NCI-H1436 treated with DMSO at 0.1 percent for 48 hours (cell line): Measurements from ENCODE around the gene CDC42EP3.

Experiments
- DNase-seq: peaks from one replicate; lab custom pipeline; 2025; lab: John Stamatoyannopoulos, UW

The CDC42EP3 gene

GRCh38 chr2:37671009-37671815, at the start of gene CDC42EP3:
Gene CDC42EP3 (minus strand): TSS chr2:37671642. CDS start chr2:37646587, 25,055 bp downstream.
- DNase-seq, result no peak

DNA sequence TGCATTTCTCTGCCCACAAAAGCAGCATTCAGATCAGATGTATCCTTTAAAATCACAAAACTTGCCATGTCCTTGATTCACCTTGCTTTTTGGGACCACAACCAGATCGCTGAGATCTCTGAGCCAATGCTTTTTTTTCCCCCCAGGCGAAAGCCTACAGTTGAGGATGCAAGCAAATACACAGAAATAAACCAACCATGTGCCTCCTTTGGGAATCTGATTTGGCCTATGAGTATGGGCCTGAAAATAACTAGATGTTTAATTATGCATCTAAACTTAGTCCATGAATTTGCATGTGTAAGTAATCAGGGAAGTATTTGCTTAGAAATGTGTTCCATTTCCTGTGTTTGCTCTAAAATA, 49.7 kb upstream of the CDC42EP3 start:
- DNase-seq, result no peak

DNA sequence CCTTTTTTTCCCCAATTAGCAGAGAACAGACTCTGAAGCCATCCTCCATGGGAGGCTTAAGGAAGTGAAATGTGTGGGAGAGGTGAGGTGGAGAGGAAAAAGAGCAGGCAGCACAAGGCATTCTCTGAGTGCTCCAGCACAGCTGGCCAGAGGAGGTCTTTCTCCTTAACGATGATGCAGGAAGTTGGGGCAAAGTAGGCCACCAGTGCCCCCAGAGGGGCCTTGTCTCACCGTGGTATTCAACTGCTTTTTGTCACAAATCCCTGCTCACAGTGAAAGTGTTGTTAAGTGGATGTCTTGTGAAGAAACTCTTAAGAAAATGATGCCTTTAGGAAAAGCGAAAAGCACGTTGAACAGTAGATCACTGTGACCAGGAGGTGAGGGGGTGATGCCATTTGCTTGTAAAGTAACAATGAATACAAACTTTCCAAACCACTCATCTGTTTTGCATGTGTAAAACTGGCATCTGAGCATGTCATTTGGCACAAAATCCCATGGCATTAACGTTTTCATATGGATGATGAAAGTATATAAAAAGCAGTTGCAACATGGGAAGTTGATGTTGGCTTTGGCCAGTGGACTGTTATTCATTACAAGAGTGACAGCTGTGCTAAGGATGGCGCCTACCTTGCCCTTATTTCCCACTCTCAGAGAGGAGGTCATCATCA, 49.2 kb upstream of the CDC42EP3 start:
- DNase-seq, result no peak

DNA sequence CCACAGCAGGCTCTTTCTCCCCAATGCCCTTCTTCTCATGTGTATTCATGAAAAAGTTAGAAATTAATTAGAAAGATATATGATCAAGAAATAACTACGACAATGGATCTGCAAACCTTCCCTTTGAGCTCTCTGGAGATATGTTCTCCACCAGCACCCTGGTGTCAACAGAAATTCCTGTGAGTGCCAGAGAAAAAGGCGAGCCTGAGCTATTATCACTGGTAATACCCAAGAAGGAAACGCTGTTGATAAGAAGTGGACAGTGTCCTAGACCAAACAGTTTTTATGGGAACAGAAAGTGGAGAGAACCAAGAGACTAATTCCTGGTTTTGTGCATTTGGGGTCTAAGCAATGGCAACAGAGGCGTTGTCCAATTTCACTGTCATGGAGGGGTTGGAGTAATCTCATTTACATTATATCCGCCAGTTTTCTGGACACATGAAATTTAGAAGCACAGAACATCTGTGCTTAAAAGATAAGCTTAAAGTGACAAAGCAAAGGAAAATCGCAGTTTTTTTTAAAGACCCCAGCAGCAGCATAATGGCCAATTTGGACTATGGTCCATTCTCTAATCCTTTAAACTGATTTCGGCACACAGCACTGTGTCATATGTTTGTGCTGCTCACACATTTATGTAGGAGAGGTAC, 47.2 kb upstream of the CDC42EP3 start:
- DNase-seq, result no peak

DNA sequence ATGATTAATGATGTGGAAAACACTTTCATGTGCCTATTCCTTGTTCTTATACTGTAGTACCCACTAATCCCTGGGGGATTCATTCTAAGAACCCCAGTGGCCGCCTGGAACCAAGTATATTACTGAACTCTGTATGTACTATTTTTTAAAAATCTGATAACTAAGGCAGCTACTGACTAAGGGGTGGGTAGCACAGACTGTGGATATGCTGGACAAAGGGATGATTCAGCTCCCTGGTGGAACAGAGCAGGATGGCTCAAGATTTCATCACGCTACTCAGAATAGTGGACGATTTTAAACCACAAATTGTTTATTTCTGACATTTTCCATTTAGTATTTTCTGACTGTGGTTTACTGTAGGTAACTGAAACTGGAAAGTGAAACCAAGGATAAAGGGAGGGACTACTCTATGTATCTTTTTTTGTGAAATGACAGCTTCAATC, 41.8 kb upstream of the CDC42EP3 start:
- no peak for DNase-seq

DNA sequence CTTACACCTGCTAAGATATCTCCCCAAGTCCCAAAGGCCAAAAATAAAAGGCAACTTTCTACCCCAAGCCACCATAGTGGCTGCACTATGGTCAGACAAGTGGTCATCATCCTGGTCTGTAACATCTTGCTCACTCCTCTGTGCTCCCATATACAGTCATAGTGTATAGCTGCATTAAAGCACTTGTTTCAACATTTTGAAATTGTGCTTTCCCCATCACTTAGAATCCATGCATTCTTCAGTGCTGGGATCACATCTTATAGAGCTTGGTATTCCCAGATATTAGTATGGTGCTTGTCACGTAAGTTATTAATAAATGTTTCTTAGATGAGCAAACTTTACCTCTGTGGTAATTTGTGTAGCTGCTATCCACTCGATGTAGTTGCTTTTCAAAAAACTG, 40.4 kb upstream of the CDC42EP3 start:
- no peak for DNase-seq

DNA sequence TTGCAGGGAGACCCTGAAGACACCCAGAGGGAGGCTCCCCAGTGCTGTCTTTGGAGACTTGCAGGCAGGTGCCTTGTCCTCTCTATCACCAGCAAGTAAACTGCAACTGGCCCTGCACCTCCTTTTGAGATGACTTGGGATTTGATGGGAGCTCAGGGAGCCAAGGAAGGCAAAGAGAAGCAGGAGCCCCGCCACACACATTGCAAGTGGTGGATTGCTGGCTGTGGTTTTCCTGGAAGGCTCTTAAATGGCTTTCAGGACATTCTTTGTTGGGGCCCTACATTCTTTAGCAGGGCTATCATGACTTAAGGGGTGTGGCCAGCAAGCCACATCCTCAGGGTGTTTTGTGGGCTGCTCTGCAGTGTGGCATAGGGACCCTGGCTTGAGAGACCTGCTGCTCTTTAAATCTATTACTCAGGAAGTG, 39.9 kb upstream of the CDC42EP3 start:
- DNase-seq, result no peak

- no peak for DNase-seq
Observed at GRCh38 chr2:37709111-37709510, 37.7 kb upstream of the CDC42EP3 start.

DNA sequence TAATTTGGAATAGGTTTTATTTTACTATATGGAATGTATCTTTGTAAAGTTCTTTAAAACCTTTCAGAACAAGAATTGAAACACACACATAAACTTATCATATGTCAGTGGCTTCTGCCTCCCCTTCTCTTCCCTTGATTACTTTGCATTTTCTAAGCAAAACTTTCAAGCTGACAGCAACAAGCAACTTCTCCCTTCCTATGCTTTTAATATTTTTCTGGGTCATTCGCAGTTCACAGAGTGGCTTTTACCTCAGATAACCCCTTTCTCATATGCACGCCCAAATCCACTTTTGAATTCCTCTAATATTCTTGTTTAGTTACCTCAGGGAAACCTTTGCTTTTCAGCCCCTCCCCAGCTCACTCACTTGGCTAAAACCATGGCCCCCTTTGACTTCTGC, 36.7 kb upstream of the CDC42EP3 start:
- no peak for DNase-seq

- no peak for DNase-seq
Observed at GRCh38 chr2:37707393-37707792, 36.0 kb upstream of the CDC42EP3 start.

DNA sequence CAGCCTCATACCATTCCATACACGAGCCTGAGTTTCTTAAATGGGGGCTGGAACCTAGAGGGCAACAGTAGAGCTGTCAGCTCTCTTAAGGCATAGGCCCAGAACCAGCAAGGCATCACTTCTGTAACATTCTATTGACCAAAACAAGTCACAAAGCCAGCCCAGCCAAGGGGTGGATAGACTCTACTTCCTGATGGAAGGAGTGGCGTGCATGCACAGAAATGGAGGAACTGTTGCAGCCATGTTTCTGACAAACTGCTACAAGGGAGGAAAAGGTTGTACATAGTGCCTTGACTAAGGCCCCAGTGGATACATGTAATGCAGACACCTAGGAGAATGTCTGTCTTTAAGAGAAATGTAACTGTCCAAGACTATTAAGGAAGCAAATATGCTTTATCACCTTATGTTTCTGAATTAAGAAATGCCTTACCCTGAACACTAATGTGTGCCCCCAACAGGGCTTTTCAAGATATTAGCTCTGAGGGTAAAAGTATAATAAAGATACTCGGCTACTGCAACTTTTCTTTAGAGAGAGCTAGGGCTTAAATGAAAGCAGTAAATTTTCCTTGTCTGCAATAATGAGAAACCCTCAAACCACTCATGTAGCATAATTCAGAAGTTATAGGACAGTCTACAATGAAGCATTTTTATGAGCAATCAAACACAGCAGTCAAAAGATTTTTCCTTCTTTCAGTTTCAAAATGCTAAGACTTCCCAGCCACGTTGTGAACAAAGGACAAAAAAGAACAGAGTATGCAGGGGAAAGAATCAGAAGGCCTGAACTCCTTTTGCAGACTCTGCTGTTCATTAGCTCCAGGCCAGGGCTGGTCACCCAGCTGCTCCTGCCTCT, 35.1 kb upstream of the CDC42EP3 start:
- no peak for DNase-seq

DNA sequence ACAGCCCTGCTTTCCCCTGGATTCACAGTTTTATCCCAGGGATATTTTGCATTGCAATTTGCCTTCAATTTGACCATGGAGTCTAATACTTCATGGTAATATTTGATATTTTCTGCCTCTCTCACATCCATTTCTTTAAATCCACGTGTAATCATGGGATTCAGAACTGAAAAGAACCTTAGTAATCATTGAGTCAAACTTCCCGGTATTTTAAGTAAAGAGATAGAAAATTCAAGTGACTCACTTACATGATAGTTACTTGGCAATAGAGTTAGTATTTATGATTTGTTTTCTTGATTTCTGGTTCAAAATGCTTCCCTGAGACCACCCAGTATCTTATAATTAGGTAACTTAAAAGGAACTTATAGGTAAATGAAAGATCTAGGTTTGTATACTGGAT, 33.7 kb upstream of the CDC42EP3 start:
- DNase-seq, result no peak

- DNase-seq, result no peak
Observed at GRCh38 chr2:37698931-37699481, 27.6 kb upstream of the CDC42EP3 start.

DNA sequence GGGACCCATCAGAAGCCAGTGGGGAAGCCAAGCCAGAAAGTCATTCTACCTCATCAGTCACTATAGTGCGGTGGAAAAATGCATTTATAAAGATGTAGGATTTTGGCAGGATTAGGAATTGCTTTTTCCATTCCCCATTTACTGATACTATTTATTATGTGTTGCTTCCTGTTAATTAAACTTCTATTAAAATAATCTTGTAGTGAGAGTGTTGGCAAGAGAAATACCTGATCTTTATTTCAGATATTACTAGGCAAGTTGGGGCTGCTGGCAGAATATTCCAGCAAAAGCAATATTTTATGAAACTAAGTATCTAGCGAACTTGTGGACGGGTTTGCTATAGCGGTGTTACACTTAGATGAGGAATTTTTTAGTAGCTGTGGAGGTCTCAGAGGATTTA, 23.9 kb upstream of the CDC42EP3 start:
- DNase-seq, result no peak

DNA sequence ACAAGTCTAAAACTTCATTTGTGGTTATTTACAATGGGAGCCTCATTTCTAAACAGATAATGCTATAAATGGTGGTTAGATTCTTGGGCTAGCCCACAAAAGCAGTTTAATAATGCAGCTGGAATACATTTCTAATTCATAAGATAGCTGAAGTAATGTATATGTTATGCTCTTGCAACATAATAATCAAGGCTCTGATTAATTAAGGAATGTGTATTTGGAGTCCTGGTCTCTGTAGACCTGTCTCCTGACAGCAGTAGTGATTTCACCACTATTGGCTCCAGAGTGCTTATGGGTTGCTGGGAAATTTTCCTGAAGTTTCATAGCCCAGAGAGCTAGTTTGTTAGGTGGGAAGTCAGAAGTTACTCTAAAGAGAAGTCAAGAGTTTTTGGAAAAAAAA, 21.3 kb upstream of the CDC42EP3 start:
- no peak for DNase-seq

DNA sequence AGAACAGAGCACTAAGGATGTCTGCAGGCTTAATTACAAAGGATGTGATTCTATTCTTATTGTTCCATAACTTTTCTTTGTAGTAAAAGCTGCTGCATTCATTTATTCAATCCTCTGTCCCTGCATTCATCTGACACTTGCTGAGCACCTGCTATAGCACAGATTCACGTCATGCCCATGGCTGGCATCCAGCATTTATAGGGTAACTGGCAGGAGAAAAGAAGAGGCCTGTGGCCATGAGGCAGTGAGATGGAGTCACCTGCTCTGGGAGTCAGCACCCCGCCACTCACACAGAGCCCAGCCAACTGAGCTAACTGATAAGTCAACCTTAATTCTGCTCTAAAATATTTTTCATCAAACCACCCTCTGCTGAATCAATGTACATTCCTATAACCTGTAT, 18.3 kb upstream of the CDC42EP3 start:
- no peak for DNase-seq

- DNase-seq, result no peak
Observed at GRCh38 chr2:37688771-37689468, 17.5 kb upstream of the CDC42EP3 start.

- no peak for DNase-seq
Observed at GRCh38 chr2:37686792-37687526, 15.5 kb upstream of the CDC42EP3 start.

DNA sequence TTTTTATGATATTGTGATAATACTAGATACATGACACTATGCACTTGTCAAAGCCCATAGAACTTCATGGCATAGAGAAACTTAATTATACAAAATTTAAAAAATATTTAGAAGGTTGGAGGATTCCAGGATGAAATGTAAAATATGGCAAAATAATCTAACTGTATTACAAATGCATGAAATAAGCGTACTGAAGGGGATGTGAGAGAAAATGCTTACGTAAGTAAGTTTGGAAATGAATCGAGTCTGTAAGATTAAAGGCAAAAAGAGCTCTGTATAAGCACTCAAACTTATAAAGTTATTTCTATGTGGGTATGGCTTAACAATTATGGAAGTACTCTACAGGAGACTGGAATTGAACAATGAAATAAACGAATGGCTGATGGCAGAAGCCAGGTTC, 13.4 kb upstream of the CDC42EP3 start:
- no peak for DNase-seq
